GM12872 (cell line): Measurements from ENCODE around the gene RAP1GDS1.

ENCODE experiments used
- CTCF ChIP-seq: IDR thresholded peaks from 3 replicates; pipeline ENCODE4 v1.5.1; 2011; ENCODE audit warnings: low read depth, mild to moderate bottlenecking, low read length, moderate library complexity; ENCODE audit not compliant: insufficient read depth

RAP1GDS1 gene

GRCh38 chr4:98260579-98261404, at the start of gene RAP1GDS1:
Gene RAP1GDS1 (plus strand): TSS chr4:98261384. CDS start chr4:98261566, 182 bp downstream.
- TF ChIP-seq CTCF, result no peak

- no peak for TF ChIP-seq CTCF
These were observed 38.9 kb upstream of the RAP1GDS1 start for GRCh38 chr4:98222306-98222705.

GRCh38 chr4:98226396-98226795, 34.8 kb upstream of the RAP1GDS1 start:
- no peak for TF ChIP-seq CTCF

GRCh38 chr4:98230961-98231360, 30.2 kb upstream of the RAP1GDS1 start:
- TF ChIP-seq CTCF, result no peak

- no peak for TF ChIP-seq CTCF
These were observed 29.0 kb upstream of the RAP1GDS1 start for GRCh38 chr4:98232202-98232601.

- no peak for TF ChIP-seq CTCF
These were observed 24.0 kb upstream of the RAP1GDS1 start for GRCh38 chr4:98237204-98237603.

- no peak for TF ChIP-seq CTCF
These were observed 19.1 kb upstream of the RAP1GDS1 start for GRCh38 chr4:98242063-98242462.
